Fibroblast of lung (primary cell): ENCODE results near the gene MYO5B.

Experiments used
- EZH2 ChIP-seq: IDR thresholded peaks from 2 replicates; pipeline ENCODE4 v1.5.1; 2012; ENCODE audit warnings: low read length, control low read depth, mild to moderate bottlenecking; ENCODE audit errors: missing control alignments
- TF ChIP-seq, protein P1 (sequence below), 2 donors: IDR thresholded peaks in 1 of 2; conservative IDR thresholded peaks in 1 of 2; 1 replicate in 1 of 2; 2 replicates in 1 of 2; pipeline ENCODE4 v1.5.1; 2011 to 2012; ENCODE audit warnings: low read length in 2 of 2, control low read depth in 1 of 2, inconsistent platforms in 1 of 2, low read depth in 1 of 2, mild to moderate bottlenecking in 1 of 2

DNA sequence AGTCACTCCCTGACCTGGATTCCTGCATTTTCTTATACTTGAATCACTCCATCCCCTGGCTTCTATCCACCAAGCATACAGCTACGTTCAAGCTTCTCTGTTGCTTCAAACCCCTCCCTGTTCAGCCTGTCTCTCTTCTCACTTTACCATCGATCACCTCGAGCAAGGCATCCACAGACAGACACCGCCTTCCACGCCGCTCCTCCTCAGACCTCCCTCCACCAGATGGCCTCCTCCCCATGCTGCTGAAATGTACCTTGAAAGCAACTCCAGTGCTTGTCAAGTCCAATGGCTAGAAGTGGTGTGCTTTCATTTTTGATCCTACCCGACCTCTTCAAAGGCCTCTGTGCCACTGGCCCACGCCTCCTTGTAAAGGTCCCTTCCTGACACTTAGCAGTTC, 250.3 kb downstream of the MYO5B start:
- TF ChIP-seq, protein P1, sequence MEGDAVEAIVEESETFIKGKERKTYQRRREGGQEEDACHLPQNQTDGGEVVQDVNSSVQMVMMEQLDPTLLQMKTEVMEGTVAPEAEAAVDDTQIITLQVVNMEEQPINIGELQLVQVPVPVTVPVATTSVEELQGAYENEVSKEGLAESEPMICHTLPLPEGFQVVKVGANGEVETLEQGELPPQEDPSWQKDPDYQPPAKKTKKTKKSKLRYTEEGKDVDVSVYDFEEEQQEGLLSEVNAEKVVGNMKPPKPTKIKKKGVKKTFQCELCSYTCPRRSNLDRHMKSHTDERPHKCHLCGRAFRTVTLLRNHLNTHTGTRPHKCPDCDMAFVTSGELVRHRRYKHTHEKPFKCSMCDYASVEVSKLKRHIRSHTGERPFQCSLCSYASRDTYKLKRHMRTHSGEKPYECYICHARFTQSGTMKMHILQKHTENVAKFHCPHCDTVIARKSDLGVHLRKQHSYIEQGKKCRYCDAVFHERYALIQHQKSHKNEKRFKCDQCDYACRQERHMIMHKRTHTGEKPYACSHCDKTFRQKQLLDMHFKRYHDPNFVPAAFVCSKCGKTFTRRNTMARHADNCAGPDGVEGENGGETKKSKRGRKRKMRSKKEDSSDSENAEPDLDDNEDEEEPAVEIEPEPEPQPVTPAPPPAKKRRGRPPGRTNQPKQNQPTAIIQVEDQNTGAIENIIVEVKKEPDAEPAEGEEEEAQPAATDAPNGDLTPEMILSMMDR (conservative IDR thresholded peaks at IDR 0.05 in 1 of 2, IDR thresholded peaks at IDR 0.05 in 1 of 2; ENCODE audit: low read depth in 1 of 2, low read length in 2 of 2), result peak; percentile 3 to 24
- no peak for TF ChIP-seq EZH2
